ENCODE results near the gene CLTRN. TPM values are rescaled to one million over a fixed set of nuclear protein-coding genes. Genes with fewer than 3 reads are reported as not detected.
A peak's percentile ranks its signal among the peaks of the same experiment; 100 is the strongest.

CLTRN gene
- total and polyA plus RNA-seq, 2 of the 13 experiments (the other 11 are each of a cell fraction or from before 2014, with no cell fraction given), result 0.37 to 0.53 TPM

GRCh38 chrX:15673970-15674369 is 9.4 kb upstream of the CLTRN start:
- ChIA-PET POLR2A (no interaction called here), CTCF (ENCODE audit: low intra/inter-chr PET ratio, low total read pairs) (no interaction called here)
- in situ Hi-C loops (cut with HindIII; ENCODE audit: extremely low pct_ligation_motif_present, low pct_unique_long_range_greater_than_20kb) (no loop called here), intact Hi-C loops (cut with micrococcal nuclease; ENCODE audit: unreplicated experiment) (no loop called here)
- 78% methylated on average over 3 of the region's 3 CpGs for WGBS (ENCODE audit: low lambda C conversion rate)
- DNase-seq (ENCODE audit: low spot score) (no peak), ATAC-seq (no peak), FAIRE-seq (no peak)
- Histone ChIP-seq H3K79me2 (ENCODE audit: insufficient read depth, low read length) (peaks cover 30% of the 10 kb centered on the region), H3K9me3 (ENCODE audit: low read length) (no peaks in the 10 kb centered on the region), H3K4me2 (ENCODE audit: low read depth, low read length) (peak overlapping the region; percentile 89), H3K9ac (ENCODE audit: insufficient read depth, low read depth, low read length) (peak overlapping the region; percentile 89), H3K4me3 (replicated peaks in 1 of 3; ENCODE audit: insufficient read depth in 1 of 3, low read depth in 2 of 3, low read length in 3 of 3) (peak overlapping the region; percentile 61 to 94 (median 86)), H3K27ac (ENCODE audit: extremely low read length, insufficient read depth, low read length) (peak overlapping the region; percentile 94), H2AFZ (ENCODE audit: low read length) (no peak overlapping the region), H3K27me3 (ENCODE audit: control insufficient read depth in 1 of 2, insufficient read depth in 2 of 2, low read length in 2 of 2) (no peaks in the 10 kb centered on the region; a peak in 1 of 5 replicates), H4K20me1 (ENCODE audit: insufficient read depth, low read length) (no peaks in the 10 kb centered on the region), H3K36me3 (replicated peaks in 1 of 2; ENCODE audit: control insufficient read depth in 1 of 2, insufficient read depth in 2 of 2, low read length in 2 of 2) (no peaks in the 10 kb centered on the region), H3K4me1 (ENCODE audit: insufficient read depth, low read length) (peaks cover 26% of the 10 kb centered on the region)
- no TSS peak for BruUV-seq (replicated peaks)
- TF ChIP-seq HNF1B (CRISPR knock-in tag; IDR thresholded peaks at IDR 0.05), result no peak
- no peak for TF ChIP-seq KDM1A (CRISPR knock-in tag; IDR thresholded peaks at IDR 0.05)
- no peak for TF ChIP-seq MBD4 (IDR thresholded peaks at IDR 0.05; ENCODE audit: borderline replicate concordance, low read length)
- no peak for TF ChIP-seq ZSCAN25 (CRISPR knock-in tag; IDR thresholded peaks at IDR 0.05)
- no peak for TF ChIP-seq ATAD3A (CRISPR knock-in tag; IDR thresholded peaks at IDR 0.05)
- no peak for TF ChIP-seq ZNF276 (CRISPR knock-in tag; IDR thresholded peaks at IDR 0.05; ENCODE audit: low read depth)
- TF ChIP-seq ZNF124 (CRISPR knock-in tag; IDR thresholded peaks at IDR 0.05), result no peak
- TF ChIP-seq ZNF350 (CRISPR knock-in tag; IDR thresholded peaks at IDR 0.05; ENCODE audit: borderline replicate concordance, low read depth), result no peak
- no peak for TF ChIP-seq ZNF24 (IDR thresholded peaks at IDR 0.05)
- TF ChIP-seq SCMH1 (CRISPR knock-in tag; IDR thresholded peaks at IDR 0.05; ENCODE audit: borderline replicate concordance), result no peak

Measured in HepG2 (cell line).